Testis (tissue), 3 donors: ENCODE data around the gene TANK. TPM values are rescaled to one million over a fixed set of nuclear protein-coding genes. Genes with fewer than 3 reads are reported as not detected.
A peak's percentile ranks its signal among the peaks of the same experiment; 100 is the strongest.

ENCODE experiments used
- DNase-seq: peaks from one replicate; pipeline ENCODE4 v3.0.0-alpha.2; 2019
- H3K27ac ChIP-seq, 2 donors: fragments of 200-600 bp; sonication (generic); one replicate each; pipeline ENCODE4 v1.5.1; 2019
- H3K27me3 ChIP-seq: fragments of 200-600 bp; sonication (generic); one replicate; pipeline ENCODE4 v1.5.1; 2019
- H3K36me3 ChIP-seq: fragments of 200-600 bp; sonication (generic); one replicate; pipeline ENCODE4 v1.5.1; 2017; ENCODE audit warnings: low read depth; ENCODE audit errors: missing control alignments
- H3K4me1 ChIP-seq: fragments of 200-600 bp; sonication (generic); one replicate; pipeline ENCODE4 v1.5.1; 2019
- H3K4me3 ChIP-seq, 2 donors: fragments of 200-600 bp; sonication (generic); one replicate each; pipeline ENCODE4 v1.5.1; 2017 to 2019
- H3K9me3 ChIP-seq: fragments of 200-600 bp; sonication (generic); one replicate; pipeline ENCODE4 v1.5.1; 2017
- POLR2A ChIP-seq: fragments of 450-650 bp; IDR thresholded peaks from one replicate; pipeline ENCODE4 v1.6.1; 2017; ENCODE audit warnings: antibody characterized with exemption, mild to moderate bottlenecking, moderate library complexity
- WGBS, 2 donors: methylation state at CpG; one replicate each; pipeline ENCODE4 v1.1.5; 2018; 5-methylcytosine and 5-hydroxymethylcytosine counted together
- intact Hi-C: fragments of 100-400 bp; cut with DNase I; formaldehyde crosslinking; loops from one replicate; pipeline ENCODE4 v1.15.1; 2023; ENCODE audit warnings: low total_unique reads
- polyA plus RNA-seq: library from polyadenylated mRNA; stranded (reverse); fragments of 350-450 nt; fragmentation: Illumina TruSeq; extraction: RNeasy Lipid Tissue Mini Kit (QIAGEN cat#74804); gene quantifications from one replicate; pipeline ENCODE4 v1.2.3, GENCODE V29; 2014; ENCODE audit warnings: low read depth, low replicate concordance; ENCODE audit not compliant: insufficient read depth
- total RNA-seq, 2 donors: library from RNA; depleted of rRNA; stranded (reverse); fragments of >200 nt; gene quantifications; one replicate each; pipeline ENCODE4 v1.2.3, GENCODE V29; 2016
- TF ChIP-seq, protein P1 (sequence below), 3 experiments: fragments of 450-650 bp in 2 of 3; fragments of 200-600 bp in 1 of 3; sonication (generic) in 1 of 3; IDR thresholded peaks; one replicate each; pipeline ENCODE4 v1.5.1; 2016 to 2019; ENCODE audit warnings: antibody characterized with exemption in 3 of 3, mild to moderate bottlenecking in 2 of 3, moderate library complexity in 1 of 3

Gene TANK
- total and polyA plus RNA-seq, 3 donors from 2014 or later: 34.7 to 63.6 (median 52.8) TPM

- H3K4me3 ChIP-seq: peak overlapping the region; percentile 90 to 97
- no peaks in the 10 kb centered on the region for H3K36me3 ChIP-seq
- no peak for DNase-seq
- intact Hi-C loops: no loop called here
- H3K27me3 ChIP-seq: no peaks in the 10 kb centered on the region
- TF ChIP-seq POLR2A: no peak
- TF ChIP-seq, protein P1, sequence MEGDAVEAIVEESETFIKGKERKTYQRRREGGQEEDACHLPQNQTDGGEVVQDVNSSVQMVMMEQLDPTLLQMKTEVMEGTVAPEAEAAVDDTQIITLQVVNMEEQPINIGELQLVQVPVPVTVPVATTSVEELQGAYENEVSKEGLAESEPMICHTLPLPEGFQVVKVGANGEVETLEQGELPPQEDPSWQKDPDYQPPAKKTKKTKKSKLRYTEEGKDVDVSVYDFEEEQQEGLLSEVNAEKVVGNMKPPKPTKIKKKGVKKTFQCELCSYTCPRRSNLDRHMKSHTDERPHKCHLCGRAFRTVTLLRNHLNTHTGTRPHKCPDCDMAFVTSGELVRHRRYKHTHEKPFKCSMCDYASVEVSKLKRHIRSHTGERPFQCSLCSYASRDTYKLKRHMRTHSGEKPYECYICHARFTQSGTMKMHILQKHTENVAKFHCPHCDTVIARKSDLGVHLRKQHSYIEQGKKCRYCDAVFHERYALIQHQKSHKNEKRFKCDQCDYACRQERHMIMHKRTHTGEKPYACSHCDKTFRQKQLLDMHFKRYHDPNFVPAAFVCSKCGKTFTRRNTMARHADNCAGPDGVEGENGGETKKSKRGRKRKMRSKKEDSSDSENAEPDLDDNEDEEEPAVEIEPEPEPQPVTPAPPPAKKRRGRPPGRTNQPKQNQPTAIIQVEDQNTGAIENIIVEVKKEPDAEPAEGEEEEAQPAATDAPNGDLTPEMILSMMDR (IDR thresholded peaks at IDR 0.05): no peak
- no peaks in the 10 kb centered on the region for H3K9me3 ChIP-seq
- peak overlapping the region; percentile 90 to 91 for H3K27ac ChIP-seq
- peaks cover 11% of the 10 kb centered on the region for H3K4me1 ChIP-seq
- WGBS, 2 donors: 13 to 17% methylated on average over 9 of the region's 9 CpGs
Observed at GRCh38 chr2:161159456-161160225, 587 bp upstream of the TANK start.

DNA sequence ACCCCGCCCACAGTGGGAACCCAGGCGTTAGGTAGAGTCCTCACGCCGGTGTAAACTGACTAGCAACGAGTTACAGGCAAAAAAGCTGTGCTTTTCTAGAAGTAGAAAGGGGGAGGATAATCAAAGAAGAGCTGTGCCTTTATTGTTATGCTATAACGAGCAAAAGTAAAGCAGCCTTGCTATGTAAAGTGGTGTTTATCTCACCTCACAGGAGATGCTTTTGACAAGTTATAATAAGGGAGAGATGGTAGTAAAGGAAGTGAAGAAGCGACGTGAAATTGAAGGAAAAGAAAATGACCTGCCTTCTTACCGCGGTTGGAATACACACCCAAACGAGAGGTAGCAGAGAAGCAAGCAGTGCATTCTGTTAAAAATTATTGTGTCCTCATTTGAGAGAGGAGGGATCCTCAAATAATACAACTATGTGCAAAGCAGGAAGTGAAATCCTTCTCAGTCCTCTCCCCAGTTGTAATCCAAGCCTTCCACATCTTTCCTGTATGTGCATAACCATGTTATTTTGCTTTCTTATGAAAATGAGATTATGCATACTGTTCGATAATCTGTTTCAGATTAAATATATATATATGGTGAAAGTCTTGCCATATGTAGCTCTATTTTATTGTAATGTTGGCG is 962 bp downstream of the TANK start:
- no peaks in the 10 kb centered on the region for H3K36me3 ChIP-seq
- 7 to 9% methylated on average over 13 of the region's 13 CpGs for WGBS, 2 donors
- intact Hi-C loops: no loop called here
- TF ChIP-seq, protein P1 (IDR thresholded peaks at IDR 0.05): no peak
- no peak for TF ChIP-seq POLR2A
- peak overlapping the region; percentile 90 to 91 for H3K27ac ChIP-seq
- H3K27me3 ChIP-seq: no peaks in the 10 kb centered on the region
- no peak for DNase-seq
- peak overlapping the region; percentile 90 to 97 for H3K4me3 ChIP-seq
- peaks cover 11% of the 10 kb centered on the region for H3K4me1 ChIP-seq
- H3K9me3 ChIP-seq: no peaks in the 10 kb centered on the region

DNA sequence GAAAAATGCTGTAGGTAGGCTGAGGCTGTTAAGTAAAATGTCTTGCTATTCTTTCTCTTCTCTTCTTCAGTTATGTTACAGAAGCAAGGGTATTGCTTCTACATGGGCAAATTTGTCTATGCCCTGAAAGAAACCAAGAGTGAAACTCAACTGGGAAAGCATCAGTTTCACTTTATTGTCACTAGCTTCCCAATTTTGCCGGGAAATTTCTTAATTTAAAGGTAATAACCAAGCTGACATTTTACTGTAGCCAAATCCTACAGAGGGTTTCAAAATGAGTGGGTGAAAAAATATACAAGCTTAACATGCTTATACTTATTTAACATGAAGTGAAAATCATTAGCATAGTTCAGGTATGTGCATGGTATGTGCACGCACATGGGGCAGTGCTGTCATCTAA is 3.2 kb downstream of the TANK start:
- no peaks in the 10 kb centered on the region for H3K9me3 ChIP-seq
- H3K4me3 ChIP-seq: no peak overlapping the region
- intact Hi-C loops: no loop called here
- DNase-seq: no peak
- no peaks in the 10 kb centered on the region for H3K36me3 ChIP-seq
- WGBS, 2 donors: 89 to 91% methylated on average over 2 of the region's 2 CpGs
- TF ChIP-seq POLR2A: no peak
- TF ChIP-seq, protein P1 (IDR thresholded peaks at IDR 0.05): no peak
- H3K4me1 ChIP-seq: peaks cover 11% of the 10 kb centered on the region
- H3K27ac ChIP-seq: no peak overlapping the region
- H3K27me3 ChIP-seq: no peaks in the 10 kb centered on the region

GRCh38 chr2:161164161-161164560 is 3.9 kb downstream of the TANK start:
- Histone ChIP-seq H3K36me3 (no peaks in the 10 kb centered on the region), H3K27me3 (no peaks in the 10 kb centered on the region), H3K27ac (no peak overlapping the region), H3K4me1 (peaks cover 11% of the 10 kb centered on the region), H3K9me3 (no peaks in the 10 kb centered on the region), H3K4me3 (no peak overlapping the region)
- intact Hi-C loops: no loop called here
- DNase-seq: no peak
- 86 to 95% methylated on average over 6 of the region's 6 CpGs for WGBS, 2 donors
- no peak for TF ChIP-seq POLR2A
- TF ChIP-seq, protein P1 (IDR thresholded peaks at IDR 0.05): no peak
